Panc1 (cell line): ENCODE data around the gene EAF1. TPM values are rescaled to one million over a fixed set of nuclear protein-coding genes. Genes with fewer than 3 reads are reported as not detected.

ENCODE experiments used
- ATAC-seq: fragments of 200-7000 bp; cut with Tn5 transposase; 2 replicates; pipeline ENCODE4 v1.9.1; 2020; ENCODE audit warnings: mild to moderate bottlenecking, moderate library complexity
- BruUV-seq: library from RNA; stranded (reverse); fragments of 400-500 nt; replicated peaks from 2 replicates; lab custom pipeline; 2021; lab: Mats Ljungman, UMichigan
- CTCF ChIA-PET: fragments of 300-600 bp; sonication (Branson Sonifier 250); formaldehyde crosslinking; loops from one replicate; lab custom pipeline; 2022; ENCODE audit warnings: antibody characterized with exemption; lab: Charles Lee
- POLR2A ChIA-PET: fragments of 300-600 bp; sonication (Branson Sonifier 250); formaldehyde crosslinking; loops from one replicate; lab custom pipeline; 2022; ENCODE audit warnings: antibody characterized with exemption; lab: Charles Lee
- DNase-seq: peaks from one replicate; pipeline ENCODE4 v3.0.0-alpha.2; 2010; ENCODE audit warnings: low read depth, low spot score
- H3K27ac ChIP-seq: 2 replicates; pipeline ENCODE4 v1.5.1; 2011; ENCODE audit warnings: mild to moderate bottlenecking, low read length, inconsistent platforms
- H3K27me3 ChIP-seq: fragments of 200-500 bp; sonication (Bioruptor generic); 2 replicates; pipeline ENCODE4 v1.6.0; 2014; ENCODE audit warnings: low read length, inconsistent platforms; ENCODE audit not compliant: control insufficient read depth, insufficient read depth
- H3K36me3 ChIP-seq: fragments of 200-500 bp; sonication (Bioruptor generic); 2 replicates; pipeline ENCODE4 v1.5.1; 2014; ENCODE audit warnings: inconsistent platforms, mild to moderate bottlenecking, low read length, moderate library complexity; ENCODE audit not compliant: control insufficient read depth, insufficient read depth
- H3K4me1 ChIP-seq: 2 replicates; pipeline ENCODE4 v1.5.1; 2011; ENCODE audit warnings: inconsistent platforms, mild to moderate bottlenecking, low read length, moderate library complexity; ENCODE audit not compliant: control insufficient read depth, insufficient read depth
- H3K4me3 ChIP-seq, 2 experiments: 2 replicates each; pipeline ENCODE4 v1.5.1; 2011 to 2012; ENCODE audit warnings: low read depth in 2 of 2, low read length in 2 of 2, mild to moderate bottlenecking in 2 of 2, inconsistent platforms in 1 of 2, moderate library complexity in 1 of 2
- H3K9me3 ChIP-seq: fragments of 200-500 bp; sonication (Bioruptor generic); 2 replicates; pipeline ENCODE4 v1.5.1; 2014; ENCODE audit warnings: low read depth, mild to moderate bottlenecking, inconsistent platforms, low read length, moderate library complexity; ENCODE audit not compliant: control insufficient read depth, insufficient read depth
- POLR2AphosphoS5 ChIP-seq: IDR thresholded peaks from 2 replicates; pipeline ENCODE4 v1.6.1; 2012; ENCODE audit warnings: mild to moderate bottlenecking, low read depth, low read length, moderate library complexity
- REST ChIP-seq, 2 experiments: IDR thresholded peaks; 2 replicates each; pipeline ENCODE4 v1.6.1; 2011 to 2012; ENCODE audit warnings: low read depth in 2 of 2, control low read depth in 1 of 2, low read length in 1 of 2, mild to moderate bottlenecking in 1 of 2, moderate library complexity in 1 of 2; ENCODE audit not compliant: insufficient read depth in 1 of 2
- SIN3A ChIP-seq: IDR thresholded peaks from 2 replicates; pipeline ENCODE4 v1.6.1; 2012; ENCODE audit warnings: low read depth, mild to moderate bottlenecking, low read length, moderate library complexity, borderline replicate concordance; ENCODE audit not compliant: insufficient read depth
- TCF7L2 ChIP-seq: IDR thresholded peaks from 2 replicates; pipeline ENCODE4 v1.6.1; 2011; ENCODE audit warnings: mild to moderate bottlenecking, low read depth, low read length, inconsistent platforms
- in situ Hi-C: cut with HindIII; loops from 2 replicates; pipeline ENCODE4 v1.10.0; 2016; ENCODE audit warnings: low sequenced_read_pairs, low pct_unique_long_range_greater_than_20kb
- intact Hi-C: fragments of 100-400 bp; cut with micrococcal nuclease; formaldehyde crosslinking; loops from one replicate; pipeline ENCODE4 v1.10.0; 2022; ENCODE audit not compliant: unreplicated experiment
- total RNA-seq: library from RNA; stranded (reverse); gene quantifications from one replicate; pipeline ENCODE4 v1.2.1, GENCODE V29; 2021; ENCODE audit not compliant: unreplicated experiment
- TF ChIP-seq, protein P1 (sequence below): fragments of 450-650 bp; IDR thresholded peaks from 2 replicates; pipeline ENCODE4 v1.5.1; 2017; ENCODE audit warnings: mild to moderate bottlenecking

Gene EAF1
- total RNA-seq, 1 experiment from 2014 or later, result 16.1 TPM

DNA sequence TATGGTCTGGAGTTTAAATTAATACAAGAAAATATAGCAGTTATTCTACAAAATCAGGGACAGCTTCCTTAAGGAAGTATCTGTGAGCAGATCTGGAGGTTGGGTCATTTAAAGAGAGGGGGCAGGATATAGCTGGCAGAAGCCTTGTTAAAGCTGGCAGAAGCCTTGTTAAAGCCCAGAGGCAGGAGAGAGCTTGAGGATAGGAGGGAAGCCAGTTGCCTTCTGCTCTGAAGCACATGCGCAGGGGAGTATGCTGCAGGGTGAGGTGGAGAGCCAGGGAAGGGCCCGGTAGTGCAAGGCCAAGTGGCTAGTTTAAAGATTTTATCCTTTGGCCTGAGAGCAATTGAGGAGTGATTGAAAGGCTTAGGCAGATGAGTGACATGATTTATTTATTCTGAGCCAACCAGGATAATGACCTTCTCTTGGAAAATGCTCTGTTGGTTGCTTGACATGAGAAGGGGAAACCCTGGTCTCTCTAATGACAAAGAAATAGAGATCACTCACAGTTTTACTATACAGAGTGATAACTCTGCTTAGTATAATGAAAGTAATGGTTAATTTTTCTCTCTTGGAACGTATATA is 3.9 kb downstream of the EAF1 start:
- BruUV-seq, result no TSS peak
- Histone ChIP-seq H3K9me3 (no peaks in the 10 kb centered on the region), H3K27me3 (no peaks in the 10 kb centered on the region), H3K4me1 (peaks cover 3% of the 10 kb centered on the region; the same call in 1 of the 2 replicates), H3K27ac (no peak overlapping the region), H3K36me3 (peaks cover 38% of the 10 kb centered on the region), H3K4me3 (no peak overlapping the region)
- ChIA-PET CTCF (no interaction called here), POLR2A (no interaction called here)
- no peak for DNase-seq
- intact Hi-C loops (loop anchor here (5.0 kb wide), 1 partner anchor 126 kb away; no protein-coding TSS in a partner anchor), in situ Hi-C loops (no loop called here)
- TF ChIP-seq TCF7L2 (no peak), REST (IDR thresholded peaks at IDR 0.05; ENCODE audit: insufficient read depth in 1 of 2, low read depth in 2 of 2, low read length in 1 of 2) (no peak), SIN3A (no peak), POLR2AphosphoS5 (no peak)
- TF ChIP-seq, protein P1, sequence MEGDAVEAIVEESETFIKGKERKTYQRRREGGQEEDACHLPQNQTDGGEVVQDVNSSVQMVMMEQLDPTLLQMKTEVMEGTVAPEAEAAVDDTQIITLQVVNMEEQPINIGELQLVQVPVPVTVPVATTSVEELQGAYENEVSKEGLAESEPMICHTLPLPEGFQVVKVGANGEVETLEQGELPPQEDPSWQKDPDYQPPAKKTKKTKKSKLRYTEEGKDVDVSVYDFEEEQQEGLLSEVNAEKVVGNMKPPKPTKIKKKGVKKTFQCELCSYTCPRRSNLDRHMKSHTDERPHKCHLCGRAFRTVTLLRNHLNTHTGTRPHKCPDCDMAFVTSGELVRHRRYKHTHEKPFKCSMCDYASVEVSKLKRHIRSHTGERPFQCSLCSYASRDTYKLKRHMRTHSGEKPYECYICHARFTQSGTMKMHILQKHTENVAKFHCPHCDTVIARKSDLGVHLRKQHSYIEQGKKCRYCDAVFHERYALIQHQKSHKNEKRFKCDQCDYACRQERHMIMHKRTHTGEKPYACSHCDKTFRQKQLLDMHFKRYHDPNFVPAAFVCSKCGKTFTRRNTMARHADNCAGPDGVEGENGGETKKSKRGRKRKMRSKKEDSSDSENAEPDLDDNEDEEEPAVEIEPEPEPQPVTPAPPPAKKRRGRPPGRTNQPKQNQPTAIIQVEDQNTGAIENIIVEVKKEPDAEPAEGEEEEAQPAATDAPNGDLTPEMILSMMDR, result no peak
- no peak for ATAC-seq

GRCh38 chr3:15433531-15433930 is 6.1 kb downstream of the EAF1 start:
- no peak overlapping the region for H3K27ac ChIP-seq
- no peaks in the 10 kb centered on the region for H3K9me3 ChIP-seq
- no peak for ATAC-seq
- peaks cover 3% of the 10 kb centered on the region; the same call in 1 of the 2 replicates for H3K4me1 ChIP-seq
- POLR2A ChIA-PET, result interaction anchor here (0.5 kb wide), 1 partner anchor 150 kb away, joined by 3 read pairs; no protein-coding TSS in a partner anchor
- CTCF ChIA-PET, result no interaction called here
- no peak overlapping the region for H3K4me3 ChIP-seq
- TF ChIP-seq REST (IDR thresholded peaks at IDR 0.05; ENCODE audit: insufficient read depth in 1 of 2, low read depth in 2 of 2, low read length in 1 of 2), result no peak
- TF ChIP-seq POLR2AphosphoS5, result no peak
- TF ChIP-seq, protein P1, result no peak
- intact Hi-C loops (loop anchor here (5.0 kb wide), 1 partner anchor 124 kb away; no protein-coding TSS in a partner anchor), in situ Hi-C loops (no loop called here)
- BruUV-seq, result no TSS peak
- H3K27me3 ChIP-seq, result no peaks in the 10 kb centered on the region
- peaks cover 29% of the 10 kb centered on the region for H3K36me3 ChIP-seq
- DNase-seq, result no peak
